SHP77 treated with DMSO at 0.1 percent for 48 hours (cell line): ENCODE results near the gene CEP20.
"Not testable (repeated sequence)": the region's sequence is repeated elsewhere in the genome, so short reads cannot be mapped to it uniquely, and the experiment has no call there.

Experiments
- DNase-seq: peaks from one replicate; lab custom pipeline; 2025; lab: John Stamatoyannopoulos, UW

CEP20 gene

GRCh38 chr16:15888072-15888976 is at the start of gene CEP20:
Gene CEP20, minus strand, starts transcription at chr16:15888603. Its CDS starts 18 bp downstream, at chr16:15888585.
- peak; percentile 89 for DNase-seq

GRCh38 chr16:15936809-15937208 is 48.4 kb upstream of the CEP20 start:
- not testable (repeated sequence) for DNase-seq

GRCh38 chr16:15934991-15935390 is 46.6 kb upstream of the CEP20 start:
- DNase-seq = no peak

GRCh38 chr16:15933781-15934180 is 45.4 kb upstream of the CEP20 start:
- DNase-seq = no peak

GRCh38 chr16:15932939-15933338 is 44.5 kb upstream of the CEP20 start:
- DNase-seq = no peak

GRCh38 chr16:15928261-15929104 is 40.1 kb upstream of the CEP20 start:
- no peak for DNase-seq

- DNase-seq = no peak
Measured at GRCh38 chr16:15925631-15926030, 37.2 kb upstream of the CEP20 start.

- DNase-seq = no peak
Measured at GRCh38 chr16:15924996-15925395, 36.6 kb upstream of the CEP20 start.

- DNase-seq = no peak
Measured at GRCh38 chr16:15919331-15919730, 30.9 kb upstream of the CEP20 start.

GRCh38 chr16:15918314-15918713 is 29.9 kb upstream of the CEP20 start:
- DNase-seq = not testable (repeated sequence)

GRCh38 chr16:15916323-15916722 is 27.9 kb upstream of the CEP20 start:
- DNase-seq = no peak

GRCh38 chr16:15915555-15916081 is 27.2 kb upstream of the CEP20 start:
- DNase-seq = no peak

GRCh38 chr16:15913046-15913698 is 24.8 kb upstream of the CEP20 start:
- DNase-seq = no peak

- DNase-seq = no peak
Measured at GRCh38 chr16:15911198-15911597, 22.8 kb upstream of the CEP20 start.

- DNase-seq = peak; percentile 13
Measured at GRCh38 chr16:15907863-15908478, 19.6 kb upstream of the CEP20 start.

- DNase-seq = no peak
Measured at GRCh38 chr16:15906439-15906838, 18.0 kb upstream of the CEP20 start.

GRCh38 chr16:15903960-15904359 is 15.6 kb upstream of the CEP20 start:
- no peak for DNase-seq

GRCh38 chr16:15900901-15901500 is 12.6 kb upstream of the CEP20 start:
- DNase-seq = no peak

GRCh38 chr16:15900357-15900756 is 12.0 kb upstream of the CEP20 start:
- DNase-seq = no peak

GRCh38 chr16:15899538-15900100 is 11.2 kb upstream of the CEP20 start:
- no peak for DNase-seq

GRCh38 chr16:15898654-15899053 is 10.3 kb upstream of the CEP20 start:
- no peak for DNase-seq
